AG09309 (cell line): Measurements from ENCODE around the gene SMG6.

Source experiments
- DNase-seq: peaks from one replicate; pipeline ENCODE4 v3.0.0-alpha.2; 2010; ENCODE audit warnings: low read depth
- H3K4me3 ChIP-seq: 2 replicates; pipeline ENCODE4 v1.5.1; 2011; ENCODE audit warnings: mild to moderate bottlenecking, low read depth, low read length, moderate library complexity; ENCODE audit not compliant: control insufficient read depth
- CTCF ChIP-seq: IDR thresholded peaks from 2 replicates; pipeline ENCODE4 v1.5.1; 2011; ENCODE audit warnings: mild to moderate bottlenecking, low read depth, low read length, inconsistent platforms; ENCODE audit not compliant: insufficient read depth, control insufficient read depth; ENCODE audit errors: missing control alignments

Gene SMG6

GRCh38 chr17:2289878-2290478, 13.6 kb downstream of the SMG6 start:
- TF ChIP-seq CTCF, result no peak
- DNase-seq, result no peak
- H3K4me3 ChIP-seq, result no peak overlapping the region

DNA sequence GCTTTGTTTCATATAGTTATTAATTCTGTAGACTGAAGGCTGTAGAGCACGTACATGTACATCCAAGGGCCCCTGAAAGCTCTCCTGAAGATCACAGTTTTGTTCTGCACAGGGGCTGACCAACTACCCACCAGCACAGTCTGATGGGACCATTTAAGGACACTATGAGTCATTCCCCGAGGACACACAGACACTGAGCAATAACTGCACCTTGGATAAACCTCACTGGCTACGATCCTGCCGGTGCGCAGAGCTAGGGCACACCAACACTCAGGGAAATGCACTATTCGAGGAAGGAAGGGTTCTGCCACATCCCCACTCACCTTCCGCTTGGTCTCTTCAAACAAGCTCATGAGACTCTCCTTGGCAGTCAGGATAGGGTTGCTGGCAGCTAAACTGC, 20.3 kb downstream of the SMG6 start:
- DNase-seq, result no peak
- H3K4me3 ChIP-seq, result no peak overlapping the region
- TF ChIP-seq CTCF, result no peak

DNA sequence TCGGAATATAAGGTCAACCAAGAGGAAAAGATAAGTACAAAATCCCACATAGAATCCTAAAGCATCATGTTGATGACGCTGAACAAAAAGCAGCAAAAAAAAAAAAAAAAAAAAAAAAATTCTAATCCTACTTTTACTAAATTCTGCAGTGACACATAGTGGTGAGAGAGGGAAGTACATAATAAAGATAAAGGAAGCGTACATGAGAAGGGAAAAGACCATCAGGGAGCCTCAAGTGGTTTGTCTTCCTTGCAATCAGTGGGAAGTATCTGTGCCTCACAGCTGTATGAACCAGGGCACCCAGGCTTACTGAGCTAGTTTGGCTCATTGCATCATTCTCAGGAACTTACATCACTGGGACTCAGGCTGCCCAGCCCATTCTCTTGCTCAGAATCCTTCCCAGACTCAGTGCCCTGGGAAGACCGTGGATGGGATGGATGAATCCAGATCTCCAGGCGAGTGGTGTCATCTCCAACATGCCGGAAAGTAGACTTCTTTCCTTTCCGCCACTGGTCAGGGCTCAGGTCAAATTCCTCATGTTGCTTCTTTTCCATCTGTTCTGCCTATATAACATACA, 21.2 kb downstream of the SMG6 start:
- DNase-seq, result peak; percentile 87
- TF ChIP-seq CTCF, result peak; percentile 49

DNA sequence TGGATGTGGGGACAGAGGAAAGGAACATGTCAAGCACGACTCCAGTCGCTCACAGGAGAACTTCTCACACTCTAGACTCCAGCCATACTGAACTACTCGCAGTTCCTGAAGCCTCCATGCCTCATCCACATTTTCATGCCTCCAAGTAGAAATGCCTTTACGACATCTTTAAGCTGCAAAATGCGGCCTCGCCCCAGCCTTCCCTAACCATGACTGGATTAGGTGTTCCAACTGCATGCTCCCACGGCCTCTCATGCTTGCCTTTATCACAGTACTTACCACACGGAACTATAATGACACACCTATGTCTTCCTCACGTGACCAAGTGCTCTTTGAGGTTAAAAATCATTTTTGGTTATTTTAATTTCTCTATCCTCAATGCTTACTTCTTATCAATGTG, 23.9 kb downstream of the SMG6 start:
- TF ChIP-seq CTCF, result no peak
- DNase-seq, result no peak
- no peak overlapping the region for H3K4me3 ChIP-seq

More for the DNA sequence above, 21.2 kb downstream of the SMG6 start:
- no peak overlapping the region for H3K4me3 ChIP-seq

- TF ChIP-seq CTCF, result no peak
- H3K4me3 ChIP-seq, result no peak overlapping the region
- no peak for DNase-seq
These were observed 26.0 kb downstream of the SMG6 start for GRCh38 chr17:2277429-2278170.

- DNase-seq, result no peak
- H3K4me3 ChIP-seq, result no peak overlapping the region
- TF ChIP-seq CTCF, result no peak
These were observed 27.9 kb downstream of the SMG6 start for GRCh38 chr17:2275722-2276121.
